Right cardiac atrium (tissue), 5 donors: ENCODE results near the gene ARFGEF3. TPM values are rescaled to one million over a fixed set of nuclear protein-coding genes. Genes with fewer than 3 reads are reported as not detected.

ENCODE experiments used
- ATAC-seq, 2 donors: fragments of 200-7000 bp; cut with Tn5 transposase; one replicate each; pipeline versions ENCODE4 v1.8.0 to v1.9.1; 2020; ENCODE audit warnings: moderate library complexity in 2 of 2, mild to moderate bottlenecking in 1 of 2
- DNase-seq, 3 donors: peaks; one replicate each; pipeline ENCODE4 v3.0.0-alpha.2; 2020
- H3K27ac ChIP-seq: one replicate; pipeline ENCODE4 v1.5.1; 2013; ENCODE audit warnings: mild to moderate bottlenecking, low read length, control low read depth, moderate library complexity
- H3K27me3 ChIP-seq: one replicate; pipeline ENCODE4 v1.6.1; 2013; ENCODE audit not compliant: control insufficient read depth, insufficient read depth
- H3K4me1 ChIP-seq: one replicate; pipeline ENCODE4 v1.6.1; 2013; ENCODE audit warnings: low read length; ENCODE audit not compliant: control insufficient read depth, insufficient read depth
- H3K4me3 ChIP-seq: one replicate; pipeline ENCODE4 v1.5.1; 2013; ENCODE audit warnings: low read length, control low read depth
- H3K9me3 ChIP-seq: one replicate; pipeline ENCODE4 v1.6.1; 2013; ENCODE audit warnings: low read length; ENCODE audit not compliant: control insufficient read depth
- WGBS: extraction: QIAGEN DNeasy Blood & Tissue Kit; methylation state at CpG from one replicate; pipeline ENCODE4 v1.1.7; 2013; 5-methylcytosine and 5-hydroxymethylcytosine counted together
- intact Hi-C, 4 donors: fragments of 100-400 bp; cut with DNase I; formaldehyde crosslinking; loops; one replicate each; pipeline versions ENCODE4 v1.11.0 to v1.14.0; 2022 to 2023
- polyA plus RNA-seq: library from polyadenylated mRNA; stranded (reverse); fragments of 200-250 nt; gene quantifications from one replicate; pipeline ENCODE4 v1.2.3, GENCODE V29; 2013
- total RNA-seq, 4 donors: library from RNA; stranded (reverse); fragmentation: NEBNext Ultra II Directional; extraction: Animal tissue kit (Norgen Biotek cat#: 25700); gene quantifications; one replicate each; pipeline ENCODE4 v1.2.1, GENCODE V29; 2021
- donor health status: healthy with polysubstance abuse.
- donor health status: DM: no; HTN: yes; CAD: no.
- donor health status: DM: no; HTN: no; CAD: no.
- donor health status: DM: no; HTN: yes; CAD: no; lungs with severe emphysema.
- donor health status: DM: yes; HTN: yes; CAD: no.

Gene ARFGEF3
- total and polyA plus RNA-seq, 5 donors = 0.63 to 2.0 (median 1.5) TPM

DNA sequence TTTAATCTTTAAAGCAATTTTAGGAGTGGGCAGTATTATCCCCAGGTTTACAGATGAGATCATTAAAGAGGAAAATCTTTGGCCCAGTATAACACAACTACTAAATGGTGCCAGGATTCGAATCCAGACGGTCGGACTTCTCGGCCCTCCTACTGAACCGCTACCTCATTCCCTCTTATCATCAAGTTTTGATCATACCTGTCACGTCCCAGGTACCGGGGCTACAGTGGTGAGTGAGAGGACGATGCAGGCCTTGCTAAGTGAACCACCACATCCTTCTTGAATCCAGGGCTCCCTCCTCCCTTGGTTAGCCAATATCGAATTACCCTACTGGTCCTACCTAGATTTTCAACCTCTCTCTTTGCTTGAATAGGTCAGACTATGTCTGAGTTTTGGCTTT lies 134.6 kb downstream of the ARFGEF3 start:
- ATAC-seq (no peak), DNase-seq (no peak)
- Histone ChIP-seq H3K4me1 (no peaks in the 10 kb centered on the region), H3K9me3 (no peaks in the 10 kb centered on the region), H3K27ac (no peak overlapping the region), H3K27me3 (no peaks in the 10 kb centered on the region), H3K4me3 (no peak overlapping the region)
- intact Hi-C loops = no loop called here
- 98% methylated on average over 9 of the region's 9 CpGs for WGBS

- Histone ChIP-seq H3K9me3 (no peaks in the 10 kb centered on the region), H3K27ac (no peak overlapping the region), H3K4me1 (no peaks in the 10 kb centered on the region), H3K4me3 (no peak overlapping the region), H3K27me3 (no peaks in the 10 kb centered on the region)
- no peak for DNase-seq
- whole genome bisulfite sequencing = 96% methylated on average over 7 of the region's 7 CpGs
- intact Hi-C loops = no loop called here
- ATAC-seq = no peak
These were observed 135.0 kb downstream of the ARFGEF3 start for GRCh38 chr6:138296786-138297185.

GRCh38 chr6:138297761-138298298 lies 136.1 kb downstream of the ARFGEF3 start:
- Histone ChIP-seq H3K4me1 (no peaks in the 10 kb centered on the region), H3K9me3 (no peaks in the 10 kb centered on the region), H3K4me3 (no peak overlapping the region), H3K27me3 (no peaks in the 10 kb centered on the region), H3K27ac (no peak overlapping the region)
- DNase-seq (no peak), ATAC-seq (no peak)
- whole genome bisulfite sequencing = 94% methylated on average over 1 of the region's 1 CpG
- intact Hi-C loops = no loop called here

- DNase-seq = no peak
- intact Hi-C loops = no loop called here
- 91% methylated on average over 4 of the region's 4 CpGs for WGBS
These were observed 138.7 kb downstream of the ARFGEF3 start for GRCh38 chr6:138300469-138300868.

GRCh38 chr6:138302554-138302953 lies 140.8 kb downstream of the ARFGEF3 start:
- Histone ChIP-seq H3K4me1 (no peaks in the 10 kb centered on the region), H3K27me3 (no peaks in the 10 kb centered on the region), H3K4me3 (no peak overlapping the region), H3K27ac (no peak overlapping the region), H3K9me3 (no peaks in the 10 kb centered on the region)
- ATAC-seq (no peak), DNase-seq (no peak)
- intact Hi-C loops = no loop called here
- 92% methylated on average over 2 of the region's 2 CpGs for WGBS

More at GRCh38 chr6:138300469-138300868, 138.7 kb downstream of the ARFGEF3 start:
- H3K27ac ChIP-seq = no peak overlapping the region
- no peak for ATAC-seq
- no peak overlapping the region for H3K4me3 ChIP-seq
- no peaks in the 10 kb centered on the region for H3K27me3 ChIP-seq
- H3K4me1 ChIP-seq = no peaks in the 10 kb centered on the region
- no peaks in the 10 kb centered on the region for H3K9me3 ChIP-seq

DNA sequence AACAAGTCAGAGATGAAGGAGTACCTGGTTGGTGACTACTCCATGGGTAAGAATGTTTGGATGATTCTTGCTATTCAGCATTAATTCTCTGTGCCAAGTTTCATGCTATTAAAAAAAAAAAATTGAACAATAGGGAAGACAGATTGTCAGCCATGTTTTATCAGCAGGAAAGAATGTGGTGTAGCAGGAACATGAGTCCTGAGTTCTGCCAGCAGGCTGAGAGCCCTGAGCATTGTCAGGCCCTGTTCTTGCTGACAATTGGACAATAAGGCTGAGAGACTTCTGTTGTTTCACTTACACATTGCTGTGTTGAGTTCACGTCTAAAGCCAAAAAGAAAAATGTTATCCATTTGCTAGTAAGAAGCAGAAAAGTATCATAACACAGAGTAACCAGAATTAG lies 145.6 kb downstream of the ARFGEF3 start:
- no peak overlapping the region for H3K27ac ChIP-seq
- no peaks in the 10 kb centered on the region for H3K9me3 ChIP-seq
- no peaks in the 10 kb centered on the region for H3K27me3 ChIP-seq
- WGBS = 27% methylated on average over 1 of the region's 1 CpG
- peak; percentile 81 to 93 for ATAC-seq
- no peak overlapping the region for H3K4me3 ChIP-seq
- intact Hi-C loops = no loop called here
- peak in 1 of 3 donors; percentile 69 for DNase-seq
- H3K4me1 ChIP-seq = no peaks in the 10 kb centered on the region

GRCh38 chr6:138307816-138308730 lies 146.3 kb downstream of the ARFGEF3 start:
- peak; percentile 76 to 81 for ATAC-seq

DNA sequence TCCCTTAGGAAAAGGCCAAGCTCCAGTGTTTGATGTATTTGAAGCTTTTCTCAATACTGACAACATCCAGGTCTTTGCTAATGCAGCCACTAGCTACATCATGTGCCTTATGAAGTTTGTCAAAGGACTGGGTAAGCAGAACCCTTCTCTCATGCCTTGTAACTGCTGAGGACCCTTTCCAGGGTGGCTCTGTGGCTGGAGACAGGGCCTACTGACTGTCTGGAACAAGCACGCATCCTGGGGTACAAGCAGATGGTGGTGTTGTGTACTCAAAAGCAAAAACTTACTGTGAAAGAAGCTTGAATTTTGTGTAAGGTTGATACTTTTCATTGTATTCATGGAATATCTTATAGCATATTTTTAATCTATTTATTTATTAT lies 147.0 kb downstream of the ARFGEF3 start:
- DNase-seq = no peak
- Histone ChIP-seq H3K9me3 (no peaks in the 10 kb centered on the region), H3K27me3 (no peaks in the 10 kb centered on the region), H3K27ac (no peak overlapping the region), H3K4me1 (no peaks in the 10 kb centered on the region), H3K4me3 (no peak overlapping the region)
- 100% methylated on average over 1 of the region's 1 CpG for WGBS
- ATAC-seq = no peak
- intact Hi-C loops = no loop called here

More at GRCh38 chr6:138307816-138308730, 146.3 kb downstream of the ARFGEF3 start:
- Histone ChIP-seq H3K4me3 (no peak overlapping the region), H3K4me1 (no peaks in the 10 kb centered on the region), H3K27me3 (no peaks in the 10 kb centered on the region), H3K9me3 (no peaks in the 10 kb centered on the region), H3K27ac (no peak overlapping the region)
- WGBS = 51% methylated on average over 11 of the region's 11 CpGs
- DNase-seq = peak; percentile 54 to 64 (median 63)
- intact Hi-C loops = no loop called here

DNA sequence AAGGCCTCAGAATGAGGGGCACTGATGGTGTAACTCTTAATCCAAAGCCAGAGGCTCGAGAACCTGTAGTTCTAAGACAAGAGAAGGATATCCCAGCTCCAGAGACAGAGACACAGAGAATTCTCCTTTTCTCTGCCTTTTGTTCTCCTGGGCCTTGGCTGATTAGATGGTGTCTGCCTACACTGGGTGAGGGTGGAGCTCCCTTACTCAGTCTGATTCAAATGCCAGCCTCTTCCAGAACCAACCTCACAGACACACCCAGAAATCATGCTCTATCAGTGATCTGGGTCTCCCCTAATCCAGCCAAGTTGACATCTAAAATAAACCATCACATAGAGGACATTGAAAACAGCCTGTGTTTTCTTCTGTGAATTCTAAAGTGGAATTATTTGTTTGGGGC lies 148.0 kb downstream of the ARFGEF3 start:
- Histone ChIP-seq H3K27me3 (no peaks in the 10 kb centered on the region), H3K27ac (no peak overlapping the region), H3K4me3 (no peak overlapping the region), H3K4me1 (no peaks in the 10 kb centered on the region), H3K9me3 (no peaks in the 10 kb centered on the region)
- no peak for DNase-seq
- 94% methylated on average over 1 of the region's 1 CpG for WGBS
- ATAC-seq = no peak
- intact Hi-C loops = no loop called here

DNA sequence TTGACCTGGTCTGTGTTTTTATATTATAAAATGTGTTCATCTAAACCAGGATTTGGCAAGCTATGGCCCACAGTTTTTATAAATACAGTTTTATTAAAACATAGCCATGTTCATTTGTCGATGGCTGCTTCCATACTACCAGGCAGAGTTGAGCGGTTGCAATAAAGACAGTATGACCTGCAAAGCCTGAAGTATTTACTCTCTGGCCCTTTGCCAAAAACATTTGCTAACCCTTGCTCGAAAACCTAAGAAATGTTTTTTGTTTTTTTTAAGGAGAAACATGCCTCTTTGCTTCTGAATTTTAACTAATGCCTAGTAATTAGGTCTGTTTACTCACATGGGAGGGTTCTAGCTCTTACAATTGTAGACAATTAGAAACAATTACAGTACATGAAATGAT lies 148.6 kb downstream of the ARFGEF3 start:
- intact Hi-C loops = no loop called here
- no peak overlapping the region for H3K27ac ChIP-seq
- no peak for DNase-seq
- ATAC-seq = no peak
- H3K4me1 ChIP-seq = no peaks in the 10 kb centered on the region
- WGBS = 77% methylated on average over 3 of the region's 3 CpGs
- no peak overlapping the region for H3K4me3 ChIP-seq
- H3K27me3 ChIP-seq = no peaks in the 10 kb centered on the region
- H3K9me3 ChIP-seq = no peaks in the 10 kb centered on the region

DNA sequence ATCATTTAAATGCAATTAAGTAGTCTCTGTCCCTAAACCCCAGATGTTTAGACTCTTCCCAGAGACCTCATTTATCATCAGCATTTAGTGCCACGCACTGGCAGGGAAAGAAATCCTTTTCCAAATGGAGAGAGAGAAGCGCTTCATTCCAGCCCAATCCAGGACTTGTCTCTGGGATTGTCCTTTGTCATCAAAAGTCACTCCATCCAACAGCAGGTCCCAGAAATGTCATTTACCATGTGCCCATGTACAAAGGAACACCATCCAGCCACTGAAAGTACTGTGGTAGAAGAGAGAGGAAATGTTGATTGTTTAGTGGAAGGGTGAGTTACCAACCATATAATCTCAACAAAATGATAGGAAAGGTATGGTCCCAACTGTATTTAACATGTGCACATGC lies 149.1 kb downstream of the ARFGEF3 start:
- WGBS = 45% methylated on average over 2 of the region's 2 CpGs
- H3K27me3 ChIP-seq = no peaks in the 10 kb centered on the region
- no peak overlapping the region for H3K27ac ChIP-seq
- ATAC-seq (no peak), DNase-seq (no peak)
- no peak overlapping the region for H3K4me3 ChIP-seq
- no peaks in the 10 kb centered on the region for H3K4me1 ChIP-seq
- no peaks in the 10 kb centered on the region for H3K9me3 ChIP-seq
- intact Hi-C loops = no loop called here
